Mesendoderm (in vitro differentiated cells): ENCODE measurements around the gene TBL3.
"Not testable (repeated sequence)": the region's sequence is repeated elsewhere in the genome, so short reads cannot be mapped to it uniquely, and the experiment has no call there.

Experiments
- DNase-seq: peaks from one replicate; pipeline ENCODE4 v3.0.0; 2013
- H2AK5ac ChIP-seq: 2 replicates; pipeline ENCODE4 v1.6.1; 2013; ENCODE audit warnings: low read length, inconsistent platforms
- H2BK120ac ChIP-seq: 2 replicates; pipeline ENCODE4 v1.6.1; 2013; ENCODE audit warnings: low read depth, mild to moderate bottlenecking, low read length, moderate library complexity, mixed read lengths
- H2BK15ac ChIP-seq: replicated peaks from 2 replicates; pipeline ENCODE4 v1.6.1; 2013; ENCODE audit warnings: low read depth, mild to moderate bottlenecking, moderate library complexity
- H2BK5ac ChIP-seq: 2 replicates; pipeline ENCODE4 v1.6.1; 2013; ENCODE audit warnings: low read length, inconsistent platforms
- H3K18ac ChIP-seq: 2 replicates; pipeline ENCODE4 v1.6.1; 2013; ENCODE audit warnings: mild to moderate bottlenecking, low read length, mixed read lengths
- H3K23ac ChIP-seq: one replicate; pipeline ENCODE4 v1.6.1; 2013; ENCODE audit warnings: low read length
- H3K27ac ChIP-seq: 2 replicates; pipeline ENCODE4 v1.5.1; 2013; ENCODE audit warnings: low read depth, mild to moderate bottlenecking, inconsistent platforms, low read length, moderate library complexity
- H3K27me3 ChIP-seq: 2 replicates; pipeline ENCODE4 v1.6.1; 2013; ENCODE audit warnings: low read length, control low read depth, mild to moderate bottlenecking, inconsistent platforms; ENCODE audit not compliant: insufficient read depth, poor library complexity
- H3K36me3 ChIP-seq: 2 replicates; pipeline ENCODE4 v1.6.1; 2013; ENCODE audit warnings: low read length, inconsistent platforms; ENCODE audit not compliant: control insufficient read depth, insufficient read depth
- H3K4ac ChIP-seq: one replicate; pipeline ENCODE4 v1.6.1; 2013; ENCODE audit warnings: low read depth, mild to moderate bottlenecking, low read length, moderate library complexity
- H3K4me1 ChIP-seq: 2 replicates; pipeline ENCODE4 v1.6.1; 2013; ENCODE audit warnings: low read depth, low read length, inconsistent platforms; ENCODE audit not compliant: control insufficient read depth
- H3K4me2 ChIP-seq: 2 replicates; pipeline ENCODE4 v1.6.1; 2013; ENCODE audit warnings: low read length
- H3K4me3 ChIP-seq: 2 replicates; pipeline ENCODE4 v1.5.1; 2013; ENCODE audit warnings: mild to moderate bottlenecking, low read length
- H3K56ac ChIP-seq: one replicate; pipeline ENCODE4 v1.6.1; 2013; ENCODE audit warnings: low read length
- H3K79me1 ChIP-seq: 2 replicates; pipeline ENCODE4 v1.6.1; 2013; ENCODE audit warnings: low read length, inconsistent platforms
- H3K79me2 ChIP-seq: 2 replicates; pipeline ENCODE4 v1.6.1; 2013; ENCODE audit warnings: mild to moderate bottlenecking, low read length; ENCODE audit not compliant: control insufficient read depth, insufficient read depth
- H3K9ac ChIP-seq: 2 replicates; pipeline ENCODE4 v1.6.1; 2013; ENCODE audit warnings: low read length, inconsistent platforms
- H4K5ac ChIP-seq: one replicate; pipeline ENCODE4 v1.6.1; 2013; ENCODE audit warnings: low read length
- H4K8ac ChIP-seq: one replicate; pipeline ENCODE4 v1.6.1; 2013; ENCODE audit warnings: low read depth, mild to moderate bottlenecking, control low read depth, low read length, moderate library complexity
- WGBS: extraction: QIAGEN DNeasy Blood & Tissue Kit; methylation state at CpG from one replicate; pipeline ENCODE4 v1.1.7; 2013; ENCODE audit warnings: low lambda C conversion rate, missing lambda C conversion rate; ENCODE audit not compliant: insufficient coverage; ENCODE audit errors: extremely low coverage; 5-methylcytosine and 5-hydroxymethylcytosine counted together

Gene TBL3

GRCh38 chr16:1959269-1960039 is 12.4 kb upstream of the TBL3 start, which contains the start of gene NDUFB10:
NDUFB10 (plus strand) TSS chr16:1959538; CDS start chr16:1959625, 87 bp downstream.
- DNase-seq = peak; percentile 91
- peak within 1 kb of the TSS; percentile 93 for H3K4me3 ChIP-seq
- peak within 1 kb of the TSS; percentile 93 for H3K4ac ChIP-seq
- H3K27ac ChIP-seq = peak within 1 kb of the TSS; percentile 70
- peak within 1 kb of the TSS; percentile 98 for H3K9ac ChIP-seq
- peak within 1 kb of the TSS; percentile 63 for H2BK5ac ChIP-seq
- H3K56ac ChIP-seq = peak within 1 kb of the TSS; percentile 99
- H3K27me3 ChIP-seq = no peaks in the 10 kb centered on the region
- no peak within 1 kb of the TSS for H4K5ac ChIP-seq
- H3K79me2 ChIP-seq = peaks cover 24% of the 10 kb centered on the region
- no peak within 1 kb of the TSS for H2AK5ac ChIP-seq
- peaks cover 15% of the 10 kb centered on the region for H3K36me3 ChIP-seq
- WGBS = no CpG with 5 or more reads among the region's 79 CpGs
- no peaks in the 10 kb centered on the region for H3K4me1 ChIP-seq
- peak within 1 kb of the TSS; percentile 29 for H3K4me2 ChIP-seq
- no peaks in the 10 kb centered on the region for H3K79me1 ChIP-seq
- peak within 1 kb of the TSS; percentile 2 for H2BK120ac ChIP-seq
- H2BK15ac ChIP-seq = no peak within 1 kb of the TSS
- no peak within 1 kb of the TSS for H3K23ac ChIP-seq
- H3K18ac ChIP-seq = peak within 1 kb of the TSS; percentile 92
- no peak within 1 kb of the TSS for H4K8ac ChIP-seq

- Histone ChIP-seq H3K36me3 (peaks cover 15% of the 10 kb centered on the region), H3K23ac (no peak overlapping the region), H3K27ac (no peak overlapping the region), H3K4me3 (no peak overlapping the region), H2BK5ac (no peak overlapping the region), H2BK15ac (no peak overlapping the region), H4K8ac (no peak overlapping the region), H3K4me2 (peak overlapping the region; percentile 12), H3K18ac (no peak overlapping the region), H4K5ac (no peak overlapping the region), H3K4me1 (no peaks in the 10 kb centered on the region), H3K9ac (peak overlapping the region; percentile 98), H3K27me3 (no peaks in the 10 kb centered on the region), H3K4ac (no peak overlapping the region), H3K56ac (peak overlapping the region; percentile 99), H2BK120ac (no peak overlapping the region), H2AK5ac (no peak overlapping the region), H3K79me1 (peaks cover 4% of the 10 kb centered on the region), H3K79me2 (peaks cover 36% of the 10 kb centered on the region)
- DNase-seq = peak; percentile 76
- no CpG with 5 or more reads among the region's 20 CpGs for WGBS
These were observed 10.9 kb upstream of the TBL3 start for GRCh38 chr16:1960665-1961630.

- no peak overlapping the region for H2BK15ac ChIP-seq
- H3K4me2 ChIP-seq = no peak overlapping the region
- H2AK5ac ChIP-seq = no peak overlapping the region
- H3K18ac ChIP-seq = no peak overlapping the region
- peak; percentile 63 for DNase-seq
- no peak overlapping the region for H2BK5ac ChIP-seq
- no peaks in the 10 kb centered on the region for H3K4me1 ChIP-seq
- no peak overlapping the region for H3K23ac ChIP-seq
- H3K27me3 ChIP-seq = no peaks in the 10 kb centered on the region
- H3K4me3 ChIP-seq = no peak overlapping the region
- H3K56ac ChIP-seq = no peak overlapping the region
- no peak overlapping the region for H2BK120ac ChIP-seq
- H3K9ac ChIP-seq = no peak overlapping the region
- no CpG with 5 or more reads among the region's 6 CpGs for WGBS
- no peak overlapping the region for H3K4ac ChIP-seq
- H3K27ac ChIP-seq = no peak overlapping the region
- peaks cover 4% of the 10 kb centered on the region for H3K79me1 ChIP-seq
- no peak overlapping the region for H4K8ac ChIP-seq
- H3K36me3 ChIP-seq = peaks cover 15% of the 10 kb centered on the region
- H3K79me2 ChIP-seq = peaks cover 37% of the 10 kb centered on the region
- H4K5ac ChIP-seq = no peak overlapping the region
These were observed 10.2 kb upstream of the TBL3 start for GRCh38 chr16:1961651-1962067.

GRCh38 chr16:1962161-1963153 is 9.4 kb upstream of the TBL3 start:
- not testable (repeated sequence) for H4K5ac ChIP-seq, H2BK15ac ChIP-seq, H3K18ac ChIP-seq, H4K8ac ChIP-seq, H2AK5ac ChIP-seq, DNase-seq, H2BK120ac ChIP-seq, H3K27ac ChIP-seq, H3K4me1 ChIP-seq, H3K79me1 ChIP-seq, H3K4ac ChIP-seq, H3K27me3 ChIP-seq, H3K23ac ChIP-seq, H2BK5ac ChIP-seq
- peaks cover 15% of the 10 kb centered on the region for H3K36me3 ChIP-seq
- no CpG with 5 or more reads among the region's 37 CpGs for WGBS
- H3K4me2 ChIP-seq = peak overlapping the region; percentile 87
- H3K4me3 ChIP-seq = peak overlapping the region; percentile 42
- peak overlapping the region; percentile 99 for H3K56ac ChIP-seq
- peaks cover 37% of the 10 kb centered on the region for H3K79me2 ChIP-seq
- H3K9ac ChIP-seq = peak overlapping the region; percentile 99
